AG04450 (cell line): ENCODE data around the gene GRK2. TPM values are rescaled to one million over a fixed set of nuclear protein-coding genes. Genes with fewer than 3 reads are reported as not detected.

ENCODE experiments used
- CTCF ChIA-PET: fragments of 300-600, 350-600 bp; formaldehyde crosslinking; extraction: SDS; loops from one replicate; lab custom pipeline; 2022; ENCODE audit warnings: antibody characterized with exemption, inconsistent platforms; lab: Charles Lee
- POLR2A ChIA-PET: fragments of 350-600 bp; formaldehyde crosslinking; extraction: SDS; loops from one replicate; lab custom pipeline; 2021; ENCODE audit warnings: antibody characterized with exemption, inconsistent platforms; lab: Yijun Ruan, JAX
- DNase-seq: peaks from one replicate; pipeline ENCODE4 v3.0.0-alpha.2; 2011; ENCODE audit warnings: low read depth, low spot score
- H3K27ac ChIP-seq: one replicate; pipeline ENCODE4 v1.5.1; 2012; ENCODE audit warnings: low read depth, low read length, control low read depth
- H3K27me3 ChIP-seq: one replicate; pipeline ENCODE4 v1.6.0; 2012; ENCODE audit warnings: low read length; ENCODE audit not compliant: control insufficient read depth, insufficient read depth
- H3K4me3 ChIP-seq: 2 replicates; pipeline ENCODE4 v1.5.1; 2011; ENCODE audit warnings: mild to moderate bottlenecking, low read depth, low read length, control low read depth
- H3K9me3 ChIP-seq: 2 replicates; pipeline ENCODE4 v1.5.1; 2012; ENCODE audit warnings: low read length; ENCODE audit not compliant: control insufficient read depth, insufficient read depth
- CTCF ChIP-seq: IDR thresholded peaks from 2 replicates; pipeline ENCODE4 v1.5.1; 2011; ENCODE audit warnings: low read depth, low read length, control low read depth, inconsistent platforms
- polyA plus RNA-seq: library from polyadenylated mRNA; depleted of rRNA; stranded (reverse); fragments of >200 nt; gene quantifications from 2 replicates; pipeline ENCODE4 v1.2.3, GENCODE V29; 2011

GRK2 gene
- polyA plus RNA-seq, 1 experiment, result 17.3 TPM

- Histone ChIP-seq H3K27ac (no peak overlapping the region), H3K4me3 (no peak overlapping the region), H3K27me3 (no peaks in the 10 kb centered on the region), H3K9me3 (no peaks in the 10 kb centered on the region)
- DNase-seq, result no peak
- ChIA-PET POLR2A (interaction anchor here (0.6 to 1.7 kb wide), 3 partner anchors 9 to 786 kb away, joined by 3 to 10 read pairs (median 5); partner anchors contain the start of gene PELI3), CTCF (interaction anchor here (2.8 kb wide), 1 partner anchor 10 kb away, joined by 30 read pairs; no protein-coding TSS in a partner anchor)
- peak; percentile 41 for TF ChIP-seq CTCF
Observed at GRCh38 chr11:67252831-67253239, 13.4 kb upstream of the GRK2 start.

- H3K4me3 ChIP-seq, result no peak overlapping the region
- ChIA-PET POLR2A (interaction anchor here (1.7 kb wide), 1 partner anchor 14 kb away, joined by 10 read pairs; no protein-coding TSS in a partner anchor), CTCF (interaction anchor here (0.7 to 2.8 kb wide), 2 partner anchors 8 to 173 kb away, joined by 3 to 30 read pairs; no protein-coding TSS in a partner anchor)
Observed at GRCh38 chr11:67253872-67254624, 12.2 kb upstream of the GRK2 start.

GRCh38 chr11:67254798-67255197, 11.5 kb upstream of the GRK2 start:
- H3K4me3 ChIP-seq, result no peak overlapping the region
- POLR2A ChIA-PET, result interaction anchor here (1.7 kb wide), 1 partner anchor 15 kb away, joined by 10 read pairs; no protein-coding TSS in a partner anchor
- TF ChIP-seq CTCF, result no peak
- no peaks in the 10 kb centered on the region for H3K9me3 ChIP-seq
- CTCF ChIA-PET, result no interaction called here
- DNase-seq, result no peak
- no peaks in the 10 kb centered on the region for H3K27me3 ChIP-seq
- no peak overlapping the region for H3K27ac ChIP-seq

More at GRCh38 chr11:67253872-67254624, 12.2 kb upstream of the GRK2 start:
- no peak for DNase-seq
- no peak for TF ChIP-seq CTCF
- Histone ChIP-seq H3K9me3 (no peaks in the 10 kb centered on the region), H3K27me3 (no peaks in the 10 kb centered on the region), H3K27ac (no peak overlapping the region)

GRCh38 chr11:67255353-67255752, 10.9 kb upstream of the GRK2 start:
- ChIA-PET CTCF (no interaction called here), POLR2A (no interaction called here)
- DNase-seq, result no peak
- Histone ChIP-seq H3K4me3 (no peak overlapping the region), H3K27ac (no peak overlapping the region), H3K27me3 (no peaks in the 10 kb centered on the region), H3K9me3 (no peaks in the 10 kb centered on the region)
- no peak for TF ChIP-seq CTCF

- CTCF ChIA-PET, result no interaction called here
- Histone ChIP-seq H3K27ac (no peak overlapping the region), H3K27me3 (no peaks in the 10 kb centered on the region), H3K9me3 (no peaks in the 10 kb centered on the region), H3K4me3 (no peak overlapping the region)
- no peak for DNase-seq
- POLR2A ChIA-PET, result no interaction called here
- TF ChIP-seq CTCF, result no peak
Observed at GRCh38 chr11:67255864-67256263, 10.4 kb upstream of the GRK2 start.
